A673 (cell line): ENCODE measurements around the gene NFIB. TPM values are rescaled to one million over a fixed set of nuclear protein-coding genes. Genes with fewer than 3 reads are reported as not detected.

ENCODE experiments used
- BruUV-seq: library from RNA; stranded (reverse); fragments of 400-500 nt; replicated peaks from 2 replicates; lab custom pipeline; 2021; lab: Mats Ljungman, UMichigan
- CTCF ChIA-PET: fragments of 300-600 bp; sonication (Branson Sonifier 250); formaldehyde crosslinking; loops from one replicate; lab custom pipeline; 2022; ENCODE audit warnings: antibody characterized with exemption; lab: Charles Lee
- POLR2A ChIA-PET: fragments of 300-600 bp; sonication (Branson Sonifier 250); formaldehyde crosslinking; loops from one replicate; lab custom pipeline; 2022; ENCODE audit warnings: antibody characterized with exemption; ENCODE audit not compliant: low non-redundant PET; lab: Charles Lee
- DNase-seq: peaks from one replicate; pipeline ENCODE4 v3.0.0-alpha.2; 2015; ENCODE audit warnings: low spot score
- H3K27ac ChIP-seq: fragments of 200-600 bp; sonication (generic); 2 replicates; pipeline ENCODE4 v1.5.1; 2016; ENCODE audit warnings: mixed run types, low read depth, mild to moderate bottlenecking, mixed read lengths, antibody characterized with exemption, low read length; ENCODE audit not compliant: poor library complexity, severe bottlenecking
- H3K27me3 ChIP-seq: fragments of 200-600 bp; sonication (generic); replicated peaks from 2 replicates; pipeline ENCODE4 v1.6.1; 2017; ENCODE audit warnings: mixed run types, low read depth, mild to moderate bottlenecking, mixed read lengths, antibody characterized with exemption, low read length; ENCODE audit not compliant: insufficient read depth, poor library complexity
- H3K36me3 ChIP-seq: fragments of 200-600 bp; sonication (generic); 2 replicates; pipeline ENCODE4 v1.6.1; 2016; ENCODE audit warnings: mixed run types, mild to moderate bottlenecking, mixed read lengths, antibody characterized with exemption, low read length; ENCODE audit not compliant: insufficient read depth, poor library complexity, severe bottlenecking
- H3K4me1 ChIP-seq: fragments of 200-600 bp; sonication (generic); 2 replicates; pipeline ENCODE4 v1.6.1; 2017; ENCODE audit warnings: mixed run types, mild to moderate bottlenecking, mixed read lengths, antibody characterized with exemption, low read length; ENCODE audit not compliant: insufficient read depth, poor library complexity, severe bottlenecking
- H3K4me3 ChIP-seq: fragments of 200-600 bp; sonication (generic); 2 replicates; pipeline ENCODE4 v1.5.1; 2016; ENCODE audit warnings: low read depth, mixed run types, mild to moderate bottlenecking, mixed read lengths, low read length; ENCODE audit not compliant: poor library complexity, severe bottlenecking
- H3K9me3 ChIP-seq: fragments of 200-600 bp; sonication (generic); 2 replicates; pipeline ENCODE4 v1.6.1; 2016; ENCODE audit warnings: mixed run types, low read depth, mild to moderate bottlenecking, mixed read lengths, antibody characterized with exemption, low read length; ENCODE audit not compliant: poor library complexity, severe bottlenecking
- CTCF ChIP-seq: fragments of 300-800, 200-600 bp; sonication (generic); conservative IDR thresholded peaks from 2 replicates; pipeline ENCODE4 v1.5.1; 2017; ENCODE audit warnings: low read depth, mild to moderate bottlenecking, antibody characterized with exemption, low read length, moderate library complexity, mixed read lengths
- EZH2 ChIP-seq: fragments of 200-600 bp; sonication (generic); IDR thresholded peaks from 2 replicates; pipeline ENCODE4 v1.6.1; 2017; ENCODE audit warnings: borderline replicate concordance, low read depth, mild to moderate bottlenecking, mixed read lengths, antibody characterized with exemption, low read length; ENCODE audit not compliant: poor library complexity, severe bottlenecking
- intact Hi-C: fragments of 100-400 bp; cut with micrococcal nuclease; formaldehyde crosslinking; loops from one replicate; pipeline ENCODE4 v1.10.0; 2022; ENCODE audit not compliant: unreplicated experiment
- total RNA-seq: library from RNA; stranded (reverse); gene quantifications from 2 replicates; pipeline ENCODE4 v1.2.3, GENCODE V29; 2021

The NFIB gene
- total RNA-seq, 1 experiment from 2014 or later, result 41.2 TPM

DNA sequence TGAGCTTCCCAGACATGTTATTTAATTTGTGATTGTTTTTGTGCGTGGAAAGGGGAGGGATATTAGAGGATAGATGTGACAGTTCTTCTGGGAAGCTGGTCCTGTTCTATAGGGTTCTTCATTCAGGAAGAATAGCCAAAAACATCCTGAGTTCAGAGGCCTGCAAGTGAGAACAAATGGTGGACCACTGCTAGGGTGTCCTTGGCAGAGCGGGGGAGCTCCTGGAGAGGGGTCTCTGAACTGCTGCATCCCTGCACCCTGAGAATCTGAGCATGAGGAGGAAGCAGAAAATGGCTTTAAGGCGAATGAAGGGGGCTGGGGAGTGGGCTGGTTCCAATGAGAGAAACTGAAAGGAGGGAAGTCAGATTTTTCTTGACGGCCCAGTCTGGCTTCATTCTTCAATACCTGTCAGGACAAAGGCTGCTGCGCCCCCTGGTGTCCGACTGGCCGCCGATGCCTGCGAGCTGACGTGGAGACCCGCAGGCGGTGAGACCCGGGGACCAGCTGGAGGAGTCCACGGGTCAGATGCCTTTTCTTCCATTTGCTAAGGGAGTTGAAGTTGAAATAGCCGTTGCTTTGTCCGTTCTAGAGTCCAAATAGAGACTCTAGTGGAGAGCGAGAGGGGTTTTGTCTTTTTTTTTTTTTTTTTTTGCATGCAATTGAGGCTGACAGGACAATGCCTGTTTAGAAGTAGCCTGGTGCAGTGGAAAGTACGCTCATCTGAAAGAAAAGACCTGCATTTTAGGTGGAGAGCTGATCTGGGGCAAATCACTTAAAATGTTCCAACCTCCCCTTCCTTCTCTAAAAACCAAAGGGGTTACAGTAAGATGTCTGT lies 39.5 kb upstream of the NFIB start:
- Histone ChIP-seq H3K4me1 (no peaks in the 10 kb centered on the region), H3K4me3 (no peak overlapping the region), H3K36me3 (no peaks in the 10 kb centered on the region), H3K27ac (no peak overlapping the region), H3K9me3 (no peaks in the 10 kb centered on the region), H3K27me3 (no peaks in the 10 kb centered on the region)
- peak; percentile 79 for DNase-seq
- CTCF ChIA-PET, result interaction anchor here (0.6 to 1.1 kb wide), 2 partner anchors 27 to 47 kb away, joined by 3 to 11 read pairs; no protein-coding TSS in a partner anchor
- TF ChIP-seq EZH2, result no peak
- peak; percentile 80 for TF ChIP-seq CTCF
- BruUV-seq, result no TSS peak
- POLR2A ChIA-PET, result no interaction called here
- intact Hi-C loops, result loop anchor here (5.0 kb wide), 1 partner anchor 926 kb away; no protein-coding TSS in a partner anchor

DNA sequence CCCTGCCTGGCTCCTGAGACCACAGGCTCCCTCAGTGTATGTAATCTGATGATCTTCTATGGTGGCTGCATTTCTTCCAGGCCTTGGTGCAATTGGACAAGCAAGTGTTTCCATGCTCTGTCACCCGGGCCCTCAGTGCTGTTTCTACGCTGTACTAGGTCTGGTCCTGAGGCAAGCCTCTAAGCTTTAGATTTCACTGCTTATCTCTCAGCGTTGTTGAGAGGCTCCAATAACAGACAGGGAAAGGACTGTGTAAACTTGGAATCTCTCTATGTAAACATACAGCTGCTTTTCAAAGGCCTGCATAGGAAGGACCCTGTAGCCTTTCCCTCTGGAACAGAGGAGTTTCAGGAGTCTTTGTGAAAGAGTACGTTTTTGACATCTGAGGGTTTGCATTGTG lies 38.6 kb upstream of the NFIB start:
- ChIA-PET CTCF (interaction anchor here (0.6 kb wide), 1 partner anchor 26 kb away, joined by 11 read pairs; no protein-coding TSS in a partner anchor), POLR2A (no interaction called here)
- H3K36me3 ChIP-seq, result no peaks in the 10 kb centered on the region
- DNase-seq, result no peak
- H3K27ac ChIP-seq, result no peak overlapping the region
- H3K4me3 ChIP-seq, result no peak overlapping the region
- no TSS peak for BruUV-seq
- TF ChIP-seq EZH2, result no peak
- no peak for TF ChIP-seq CTCF
- no peaks in the 10 kb centered on the region for H3K27me3 ChIP-seq
- intact Hi-C loops, result loop anchor here (5.0 kb wide), 1 partner anchor 925 kb away; no protein-coding TSS in a partner anchor
- H3K9me3 ChIP-seq, result no peaks in the 10 kb centered on the region
- no peaks in the 10 kb centered on the region for H3K4me1 ChIP-seq

DNA sequence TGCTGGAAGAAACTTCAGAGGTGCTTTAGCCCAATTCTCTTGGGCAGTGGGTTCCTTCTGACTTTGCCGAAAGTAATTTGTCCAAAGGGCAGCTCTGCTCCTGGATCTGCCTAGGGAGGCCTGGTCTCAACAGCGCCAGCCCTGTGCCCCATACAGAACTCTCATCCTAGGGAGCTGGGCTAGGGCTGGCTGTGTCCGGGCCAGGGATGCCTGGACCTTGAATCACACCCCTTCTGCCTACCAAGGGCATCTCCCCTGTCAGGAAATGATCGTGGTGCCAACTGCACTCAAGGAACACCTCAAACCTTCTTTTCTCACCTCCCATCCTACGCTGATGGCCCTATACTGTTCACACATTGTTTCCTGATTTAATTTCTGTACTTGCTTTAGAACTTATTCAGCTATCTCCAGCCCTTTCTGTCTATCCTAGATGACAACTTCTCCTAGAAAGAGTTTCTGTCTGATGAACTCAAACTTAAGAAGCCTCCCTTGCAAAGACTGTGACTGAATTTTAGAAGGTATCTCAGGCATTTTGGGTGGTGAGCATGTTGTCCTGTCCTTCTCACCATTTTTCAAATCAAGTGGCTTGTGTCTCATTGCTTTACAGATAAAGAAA lies 37.4 kb upstream of the NFIB start:
- Histone ChIP-seq H3K4me1 (no peaks in the 10 kb centered on the region), H3K27ac (no peak overlapping the region), H3K36me3 (no peaks in the 10 kb centered on the region), H3K9me3 (no peaks in the 10 kb centered on the region), H3K4me3 (no peak overlapping the region), H3K27me3 (no peaks in the 10 kb centered on the region)
- intact Hi-C loops, result loop anchor here (5.0 kb wide), 1 partner anchor 924 kb away; no protein-coding TSS in a partner anchor
- no peak for TF ChIP-seq CTCF
- DNase-seq, result no peak
- ChIA-PET POLR2A (no interaction called here), CTCF (no interaction called here)
- no TSS peak for BruUV-seq
